Measurements from ENCODE around the gene SIGLEC15. TPM values are rescaled to one million over a fixed set of nuclear protein-coding genes. Genes with fewer than 3 reads are reported as not detected.
"Not testable (repeated sequence)": the region's sequence is repeated elsewhere in the genome, so short reads cannot be mapped to it uniquely, and the experiment has no call there.

Gene SIGLEC15
- total and polyA plus RNA-seq, 2 donors from 2014 or later: 1.2 TPM; not detected in 1

DNA sequence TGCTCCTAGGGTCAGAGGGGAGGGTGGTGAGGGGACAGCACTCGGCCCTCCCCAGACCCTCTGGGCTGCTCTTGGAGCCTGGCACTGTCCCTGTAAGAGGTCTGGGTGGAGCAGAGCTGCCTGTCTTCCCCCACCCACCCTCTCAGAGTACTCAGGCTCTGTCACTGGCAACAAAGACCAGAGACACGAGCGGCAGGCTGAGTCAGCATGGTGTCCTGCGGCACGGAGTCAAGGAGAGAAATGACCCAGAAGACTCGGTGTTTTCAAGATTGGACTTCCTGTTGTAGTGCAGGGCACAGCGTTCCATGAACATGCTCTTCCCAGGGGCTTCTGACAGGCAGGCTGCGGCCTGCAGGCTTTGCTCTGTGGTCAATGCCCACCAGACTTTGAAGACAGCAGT lies 19.9 kb downstream of the SIGLEC15 start:
- intact Hi-C loops (cut with DNase I): loop anchor here (10.0 kb wide), 1 partner anchor 121 kb away; the partner anchor contains the start of gene SLC14A1
- DNase-seq (no peak), FAIRE-seq (no peak)
- Histone ChIP-seq H3K36me3 (ENCODE audit: control insufficient read depth in 2 of 3, insufficient read depth in 3 of 3, low read length in 3 of 3) (peaks cover 0 to 5% (median 0%) of the 10 kb centered on the region in 3 donors), H3K27me3 (ENCODE audit: control insufficient read depth, insufficient read depth, low read length) (no peaks in the 10 kb centered on the region), H3K9me3 (ENCODE audit: control insufficient read depth in 2 of 3, insufficient read depth in 1 of 3, low read length in 3 of 3) (no peaks in the 10 kb centered on the region), H3K4me3 (ENCODE audit: low read length in 3 of 3) (no peak overlapping the region), H3K9ac (ENCODE audit: low read length in 3 of 3) (no peak overlapping the region), H3K27ac (ENCODE audit: low read depth in 2 of 2, low read length in 2 of 2) (no peak overlapping the region), H3K4me1 (ENCODE audit: control insufficient read depth in 2 of 3, insufficient read depth in 2 of 3, low read depth in 1 of 3, low read length in 3 of 3) (no peaks in the 10 kb centered on the region)
- TF ChIP-seq, protein P1, sequence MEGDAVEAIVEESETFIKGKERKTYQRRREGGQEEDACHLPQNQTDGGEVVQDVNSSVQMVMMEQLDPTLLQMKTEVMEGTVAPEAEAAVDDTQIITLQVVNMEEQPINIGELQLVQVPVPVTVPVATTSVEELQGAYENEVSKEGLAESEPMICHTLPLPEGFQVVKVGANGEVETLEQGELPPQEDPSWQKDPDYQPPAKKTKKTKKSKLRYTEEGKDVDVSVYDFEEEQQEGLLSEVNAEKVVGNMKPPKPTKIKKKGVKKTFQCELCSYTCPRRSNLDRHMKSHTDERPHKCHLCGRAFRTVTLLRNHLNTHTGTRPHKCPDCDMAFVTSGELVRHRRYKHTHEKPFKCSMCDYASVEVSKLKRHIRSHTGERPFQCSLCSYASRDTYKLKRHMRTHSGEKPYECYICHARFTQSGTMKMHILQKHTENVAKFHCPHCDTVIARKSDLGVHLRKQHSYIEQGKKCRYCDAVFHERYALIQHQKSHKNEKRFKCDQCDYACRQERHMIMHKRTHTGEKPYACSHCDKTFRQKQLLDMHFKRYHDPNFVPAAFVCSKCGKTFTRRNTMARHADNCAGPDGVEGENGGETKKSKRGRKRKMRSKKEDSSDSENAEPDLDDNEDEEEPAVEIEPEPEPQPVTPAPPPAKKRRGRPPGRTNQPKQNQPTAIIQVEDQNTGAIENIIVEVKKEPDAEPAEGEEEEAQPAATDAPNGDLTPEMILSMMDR (IDR thresholded peaks at IDR 0.05; ENCODE audit: borderline replicate concordance, extremely low read depth, insufficient read depth): no peak

DNA sequence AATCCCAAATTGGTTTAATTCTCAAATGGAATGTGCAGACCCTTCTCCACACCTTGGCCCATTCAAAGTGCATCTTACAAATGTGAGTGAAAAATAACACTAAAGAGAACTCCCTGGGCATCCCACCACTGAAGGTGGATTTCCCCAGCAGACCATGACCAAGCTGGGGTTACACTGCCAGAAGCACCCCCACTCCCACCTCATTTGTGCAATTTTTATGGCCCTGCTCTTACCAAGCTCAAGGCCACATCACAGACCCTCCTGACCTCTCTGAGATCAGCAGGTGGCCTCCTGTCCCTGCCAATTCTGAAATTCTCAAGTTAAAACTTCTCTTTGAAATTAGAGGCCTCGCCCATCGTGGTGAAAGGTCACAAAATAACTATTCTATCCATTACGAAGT lies 21.6 kb downstream of the SIGLEC15 start:
- H3K36me3 ChIP-seq (ENCODE audit: control insufficient read depth in 2 of 3, insufficient read depth in 3 of 3, low read length in 3 of 3): peaks cover 0 to 6% (median 4%) of the 10 kb centered on the region in 3 donors
- H3K4me3 ChIP-seq (ENCODE audit: low read length in 3 of 3): no peak overlapping the region
- FAIRE-seq (no peak), DNase-seq (no peak)
- no peak overlapping the region for H3K27ac ChIP-seq (ENCODE audit: low read depth in 2 of 2, low read length in 2 of 2)
- no peaks in the 10 kb centered on the region for H3K9me3 ChIP-seq (ENCODE audit: control insufficient read depth in 2 of 3, insufficient read depth in 1 of 3, low read length in 3 of 3)
- H3K27me3 ChIP-seq (ENCODE audit: control insufficient read depth, insufficient read depth, low read length): no peaks in the 10 kb centered on the region
- TF ChIP-seq, protein P1 (IDR thresholded peaks at IDR 0.05; ENCODE audit: borderline replicate concordance, extremely low read depth, insufficient read depth): no peak
- intact Hi-C loops (cut with DNase I): loop anchor here (10.0 kb wide), 1 partner anchor 122 kb away; the partner anchor contains the start of gene SLC14A1
- no peak overlapping the region for H3K9ac ChIP-seq (ENCODE audit: low read length in 3 of 3)
- H3K4me1 ChIP-seq (ENCODE audit: control insufficient read depth in 2 of 3, insufficient read depth in 2 of 3, low read depth in 1 of 3, low read length in 3 of 3): no peaks in the 10 kb centered on the region

DNA sequence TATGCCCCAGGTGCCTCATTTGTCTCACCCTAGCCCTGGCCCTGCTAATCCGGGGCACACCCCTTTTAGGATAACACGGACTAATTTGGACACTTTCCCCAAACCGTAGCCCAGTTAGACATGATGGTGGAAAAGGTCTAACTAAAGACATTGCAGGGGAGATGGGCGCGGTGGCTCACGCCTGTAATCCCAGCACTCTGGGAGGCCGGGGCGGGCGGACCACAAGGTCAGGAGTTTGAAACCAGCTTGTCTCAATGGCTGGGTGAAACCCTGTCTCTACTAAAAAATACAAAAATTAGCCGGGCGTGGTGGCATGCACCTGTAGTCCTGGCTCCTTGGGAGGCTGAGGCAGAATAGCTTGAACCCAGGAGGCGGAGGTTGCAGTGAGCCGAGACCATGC lies 23.2 kb downstream of the SIGLEC15 start:
- not testable (repeated sequence) for FAIRE-seq; H3K9me3 ChIP-seq (ENCODE audit: control insufficient read depth in 2 of 3, insufficient read depth in 1 of 3, low read length in 3 of 3); H3K4me3 ChIP-seq (ENCODE audit: low read length in 3 of 3); H3K27me3 ChIP-seq (ENCODE audit: control insufficient read depth, insufficient read depth, low read length); H3K9ac ChIP-seq (ENCODE audit: low read length in 3 of 3); H3K4me1 ChIP-seq (ENCODE audit: control insufficient read depth in 2 of 3, insufficient read depth in 2 of 3, low read depth in 1 of 3, low read length in 3 of 3); H3K27ac ChIP-seq (ENCODE audit: low read depth in 2 of 2, low read length in 2 of 2); DNase-seq
- peaks cover 0 to 17% (median 16%) of the 10 kb centered on the region in 3 donors for H3K36me3 ChIP-seq (ENCODE audit: control insufficient read depth in 2 of 3, insufficient read depth in 3 of 3, low read length in 3 of 3)
- intact Hi-C loops (cut with DNase I): loop anchor here (10.0 kb wide), 1 partner anchor 124 kb away; the partner anchor contains the start of gene SLC14A1

DNA sequence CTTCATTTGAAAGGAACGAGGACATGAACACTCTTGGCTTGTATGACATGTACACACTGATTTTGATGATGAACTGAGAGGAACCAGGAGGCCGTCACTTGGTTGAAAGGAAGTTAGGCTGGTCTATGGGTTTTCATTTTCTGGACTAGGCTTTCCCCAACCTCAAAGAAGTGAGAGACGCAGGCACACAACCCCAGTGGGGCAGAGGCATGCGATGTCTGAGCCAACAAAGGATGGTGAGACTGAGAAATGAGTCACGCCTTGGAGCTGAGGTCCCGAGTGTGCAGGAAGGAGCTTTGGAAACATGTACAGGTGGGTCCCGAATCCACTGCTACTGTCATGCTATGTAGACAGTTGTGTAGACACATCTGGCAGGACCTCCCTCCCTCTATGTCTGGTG lies 24.1 kb downstream of the SIGLEC15 start:
- TF ChIP-seq, protein P1 (IDR thresholded peaks at IDR 0.05; ENCODE audit: borderline replicate concordance, extremely low read depth, insufficient read depth): no peak
- Histone ChIP-seq H3K27ac (ENCODE audit: low read depth in 2 of 2, low read length in 2 of 2) (no peak overlapping the region), H3K27me3 (ENCODE audit: control insufficient read depth, insufficient read depth, low read length) (no peaks in the 10 kb centered on the region), H3K4me1 (ENCODE audit: control insufficient read depth in 2 of 3, insufficient read depth in 2 of 3, low read depth in 1 of 3, low read length in 3 of 3) (no peaks in the 10 kb centered on the region), H3K9me3 (ENCODE audit: control insufficient read depth in 2 of 3, insufficient read depth in 1 of 3, low read length in 3 of 3) (no peaks in the 10 kb centered on the region), H3K4me3 (ENCODE audit: low read length in 3 of 3) (no peak overlapping the region), H3K9ac (ENCODE audit: low read length in 3 of 3) (no peak overlapping the region), H3K36me3 (ENCODE audit: control insufficient read depth in 2 of 3, insufficient read depth in 3 of 3, low read length in 3 of 3) (peaks cover 0 to 23% (median 22%) of the 10 kb centered on the region in 3 donors)
- intact Hi-C loops (cut with DNase I): loop anchor here (10.0 kb wide), 1 partner anchor 125 kb away; the partner anchor contains the start of gene SLC14A1
- FAIRE-seq (no peak), DNase-seq (no peak)
